G401.6 (cell line): ENCODE measurements around the gene ELF2.
"Not testable (repeated sequence)": the region's sequence is repeated elsewhere in the genome, so short reads cannot be mapped to it uniquely, and the experiment has no call there.

Experiments used
- FAIRE-seq: peaks from 2 replicates; lab custom pipeline; 2012; peaks lifted over from hg19 to GRCh38; lab: Jason Lieb, UNC

The ELF2 gene

DNA sequence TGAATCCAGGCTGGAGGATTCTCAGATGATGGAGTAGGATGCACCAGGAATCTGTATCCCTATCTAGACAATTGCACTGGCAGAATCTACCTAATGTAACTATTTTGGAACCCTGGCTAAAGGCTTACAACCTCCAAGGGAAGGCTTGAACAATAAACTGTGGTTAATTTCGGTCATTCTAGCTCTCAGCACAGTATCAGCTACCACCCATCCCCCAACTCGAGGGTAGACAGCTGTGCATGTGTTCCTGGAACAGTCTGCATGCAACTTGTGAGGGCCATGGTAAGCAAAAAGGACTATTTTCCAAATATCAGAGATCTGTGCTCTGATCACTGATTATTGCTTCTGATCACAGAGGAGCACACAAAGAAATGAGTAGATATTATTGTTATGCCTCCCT lies 34.0 kb downstream of the ELF2 start:
- FAIRE-seq: no peak

DNA sequence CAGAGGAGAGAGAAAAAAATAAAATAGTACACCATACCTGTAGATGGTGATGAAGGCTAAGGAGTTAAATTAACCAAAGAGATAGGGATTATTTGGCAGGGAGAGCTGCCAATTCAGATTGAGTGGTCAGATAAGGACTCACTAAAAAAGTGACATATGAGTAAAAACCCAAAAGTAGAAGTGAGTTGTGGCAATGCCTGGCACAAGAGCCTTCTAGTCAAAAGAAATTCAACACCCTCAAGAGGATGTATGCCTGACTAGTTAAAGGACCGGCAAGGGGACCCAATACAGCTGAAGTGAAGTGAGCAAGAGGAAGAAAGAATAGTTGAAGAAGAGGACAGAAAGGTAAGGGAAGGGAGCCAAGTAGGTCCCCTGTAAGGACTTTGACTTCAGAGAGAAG lies 34.9 kb downstream of the ELF2 start:
- FAIRE-seq: no peak

DNA sequence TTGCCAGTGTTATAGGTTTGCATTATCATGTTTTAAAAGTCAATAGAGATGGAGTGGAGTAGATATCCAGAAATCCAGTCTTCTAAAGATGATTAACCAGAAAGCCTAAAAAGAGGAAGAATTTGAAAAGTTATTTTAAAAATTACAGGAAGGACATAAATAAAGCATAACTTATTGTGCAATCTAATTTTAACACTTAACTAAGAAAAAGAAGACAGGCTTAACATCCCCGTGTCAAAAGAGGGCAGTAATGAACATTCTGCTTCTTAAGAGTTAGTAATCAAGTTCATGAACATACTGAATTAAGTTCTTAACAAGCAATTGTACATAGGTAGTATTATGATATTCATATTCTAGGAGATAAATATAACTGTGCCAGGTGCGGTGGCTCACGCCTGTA lies 39.3 kb downstream of the ELF2 start:
- no peak for FAIRE-seq

DNA sequence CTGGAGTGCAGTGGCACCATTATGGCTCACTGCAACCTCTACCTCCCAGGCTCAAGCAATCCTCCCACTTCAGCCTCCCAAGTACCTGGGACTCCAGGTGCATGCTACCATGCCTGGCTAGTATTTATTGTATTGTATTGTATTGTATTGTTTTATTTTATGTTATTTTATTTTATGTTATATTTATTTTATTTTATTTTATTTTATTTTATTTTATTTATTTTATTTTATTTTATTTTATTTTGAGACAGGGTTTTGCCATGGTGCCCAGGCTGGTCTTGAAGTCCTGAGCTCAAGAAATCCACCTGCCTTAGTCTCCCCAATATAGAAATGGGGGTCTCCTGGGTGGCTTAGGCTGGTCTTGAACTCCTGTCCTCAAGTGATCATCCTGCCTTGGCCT lies 42.6 kb downstream of the ELF2 start:
- peak; percentile 47 for FAIRE-seq

DNA sequence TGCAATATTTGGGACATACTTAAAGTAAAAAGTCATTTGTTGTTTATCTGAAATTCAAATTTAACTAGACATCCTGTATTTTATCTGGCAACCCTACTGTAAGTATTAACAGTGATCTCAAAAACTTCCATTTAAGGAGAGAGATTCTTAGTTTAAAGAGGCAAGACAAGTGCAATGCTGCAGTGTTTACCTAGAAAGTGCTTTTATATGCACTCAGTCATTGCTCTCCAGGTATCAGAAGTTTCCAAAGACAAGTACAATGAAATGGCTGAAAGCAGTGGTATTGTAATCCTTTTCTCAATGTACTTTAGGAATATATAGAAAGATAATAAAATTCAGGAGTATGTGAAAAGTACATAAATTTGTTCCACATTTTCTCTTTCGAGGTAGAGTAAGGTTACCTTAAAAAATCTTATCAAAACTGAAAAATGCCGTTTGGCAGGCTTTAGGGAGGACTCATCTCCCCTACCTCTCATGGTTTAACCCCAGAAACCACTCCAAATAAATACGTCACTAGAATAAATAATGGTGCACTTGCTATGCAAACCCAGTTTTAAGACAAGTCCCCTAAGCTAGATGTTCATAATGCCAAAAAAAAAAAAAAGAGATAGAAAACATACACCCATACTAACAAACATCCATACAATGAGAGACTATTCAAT lies 45.7 kb downstream of the ELF2 start:
- peak; percentile 36 for FAIRE-seq

DNA sequence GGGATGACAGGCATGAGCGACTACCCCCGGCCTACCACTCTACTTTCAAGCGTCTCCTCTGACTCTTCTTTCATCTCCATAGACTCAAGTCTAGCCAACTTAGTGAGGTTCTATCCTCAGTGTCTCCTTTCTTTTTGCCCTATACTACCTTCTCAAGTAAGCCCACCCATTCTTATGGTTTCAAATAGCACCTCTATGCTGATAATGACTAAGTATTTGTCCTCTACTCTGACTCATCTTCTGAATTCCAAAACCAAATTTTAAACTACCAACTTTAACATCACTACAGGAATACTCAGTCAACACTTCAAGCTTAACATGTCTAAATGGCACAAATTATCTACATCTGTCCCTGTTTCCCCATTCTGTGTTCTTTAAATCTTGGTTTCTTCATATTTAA lies 47.8 kb downstream of the ELF2 start:
- FAIRE-seq: no peak

DNA sequence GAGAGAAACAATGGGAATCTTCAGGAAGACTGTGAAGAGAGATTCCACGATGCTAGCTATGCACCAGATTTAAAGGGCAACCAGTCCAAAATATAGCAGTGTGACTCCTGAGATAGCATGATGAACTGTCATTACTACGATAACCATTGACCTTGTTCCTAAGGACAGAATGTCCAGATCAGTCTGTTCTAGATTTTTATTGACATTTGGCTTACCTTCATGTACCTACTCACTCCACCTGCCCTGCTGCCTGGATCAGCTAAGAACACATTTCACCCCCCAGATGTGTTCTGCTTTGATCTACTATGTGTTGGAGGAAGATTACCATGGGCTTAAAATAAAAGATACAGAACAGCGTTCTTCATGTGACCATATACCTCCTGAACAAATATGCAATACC lies 50.1 kb downstream of the ELF2 start:
- FAIRE-seq: no peak

DNA sequence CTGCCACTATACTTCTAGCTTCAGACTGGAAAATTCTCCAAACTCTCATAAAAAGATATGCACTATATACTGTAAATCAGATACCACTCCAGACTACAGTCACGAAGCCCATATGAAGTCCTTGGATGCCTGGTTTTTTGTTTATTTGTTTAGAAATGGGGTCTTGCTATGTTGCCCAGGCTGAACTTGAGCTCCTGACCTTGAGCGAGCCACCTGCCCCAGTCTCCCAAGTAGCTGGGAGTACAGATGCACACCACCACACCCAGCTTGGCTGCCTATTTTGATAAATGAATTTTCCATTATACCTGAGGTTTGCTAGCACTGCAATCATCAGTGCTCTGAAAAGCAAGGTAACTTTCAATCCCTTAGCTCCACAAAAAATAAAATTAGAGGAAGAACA lies 53.1 kb downstream of the ELF2 start:
- FAIRE-seq: no peak

DNA sequence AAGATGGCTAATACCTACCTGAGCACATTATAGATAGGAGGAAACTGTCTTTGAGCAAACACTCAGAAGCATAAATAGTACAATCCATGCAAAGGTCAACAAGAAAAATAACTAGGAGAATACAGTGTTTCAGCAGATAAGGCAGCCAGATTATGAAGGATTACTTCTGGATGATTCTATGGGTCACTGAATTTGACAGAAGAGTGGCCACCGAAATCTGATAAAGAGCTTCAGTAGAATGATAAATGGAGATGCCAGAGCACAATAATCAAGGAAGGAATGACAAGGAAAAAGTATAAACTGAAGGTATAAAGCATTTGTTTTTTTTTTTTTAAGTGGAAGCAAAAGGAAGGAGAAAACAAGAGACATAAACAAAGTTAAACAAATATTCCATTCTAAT lies 58.7 kb downstream of the ELF2 start:
- no peak for FAIRE-seq

DNA sequence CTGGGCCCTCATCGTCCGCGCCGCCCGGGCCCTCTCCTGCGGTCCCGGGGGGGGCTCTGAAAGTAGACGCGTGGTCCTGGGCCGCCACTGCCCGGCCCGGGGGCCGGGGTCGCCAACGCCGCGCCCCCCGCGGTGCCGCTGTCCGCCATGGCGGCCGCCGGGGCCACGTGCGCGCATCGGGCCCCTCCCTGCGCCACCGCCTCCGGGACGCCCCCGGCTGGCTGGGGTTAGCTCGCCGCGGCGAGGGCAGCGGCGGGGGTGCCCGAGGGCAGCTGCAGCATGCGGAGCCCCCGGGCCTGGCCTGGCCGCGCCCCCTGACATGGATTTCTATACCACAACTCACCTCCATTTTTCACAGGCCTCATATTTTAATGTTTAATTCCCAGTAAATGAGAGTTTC lies 61.8 kb downstream of the ELF2 start:
- no peak for FAIRE-seq

DNA sequence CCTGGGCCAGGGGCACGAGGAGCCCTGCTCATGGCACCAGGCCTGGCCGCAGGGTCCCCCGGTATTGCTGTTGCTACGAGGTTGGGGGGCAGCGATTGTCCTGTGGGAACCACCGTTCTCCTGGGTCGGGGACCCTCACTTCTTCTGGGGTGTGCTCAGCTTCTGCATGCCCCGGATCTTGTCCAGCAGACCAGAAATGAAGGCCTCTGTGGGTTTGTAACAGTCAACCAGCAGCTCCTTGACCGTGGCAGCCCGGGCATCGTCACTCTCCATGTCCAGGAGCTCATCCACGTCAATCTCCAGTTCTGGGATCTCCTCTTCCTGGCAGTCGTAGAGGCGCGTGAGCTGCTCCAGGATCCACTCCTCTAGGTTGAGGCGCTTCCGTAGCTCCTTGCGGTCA lies 62.2 kb downstream of the ELF2 start:
- not testable (repeated sequence) for FAIRE-seq

DNA sequence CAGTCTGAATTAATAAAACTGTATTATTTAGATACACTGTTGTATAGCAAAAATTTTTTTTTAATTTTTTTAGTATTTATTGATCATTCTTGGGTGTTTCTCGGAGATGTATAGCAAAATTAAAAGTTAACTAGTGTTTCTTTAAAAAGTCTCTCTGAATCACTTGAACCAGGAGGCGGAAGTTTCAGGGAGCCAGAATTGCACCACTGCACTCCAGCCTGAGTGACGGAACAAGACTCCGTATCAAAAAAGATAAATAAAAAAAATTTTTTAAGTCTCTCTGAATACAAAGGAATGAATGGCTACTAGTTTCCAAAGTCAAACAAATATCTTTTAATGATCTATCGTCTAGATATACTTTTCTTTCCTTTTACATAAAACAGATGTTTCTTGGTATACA lies 64.4 kb downstream of the ELF2 start:
- no peak for FAIRE-seq

DNA sequence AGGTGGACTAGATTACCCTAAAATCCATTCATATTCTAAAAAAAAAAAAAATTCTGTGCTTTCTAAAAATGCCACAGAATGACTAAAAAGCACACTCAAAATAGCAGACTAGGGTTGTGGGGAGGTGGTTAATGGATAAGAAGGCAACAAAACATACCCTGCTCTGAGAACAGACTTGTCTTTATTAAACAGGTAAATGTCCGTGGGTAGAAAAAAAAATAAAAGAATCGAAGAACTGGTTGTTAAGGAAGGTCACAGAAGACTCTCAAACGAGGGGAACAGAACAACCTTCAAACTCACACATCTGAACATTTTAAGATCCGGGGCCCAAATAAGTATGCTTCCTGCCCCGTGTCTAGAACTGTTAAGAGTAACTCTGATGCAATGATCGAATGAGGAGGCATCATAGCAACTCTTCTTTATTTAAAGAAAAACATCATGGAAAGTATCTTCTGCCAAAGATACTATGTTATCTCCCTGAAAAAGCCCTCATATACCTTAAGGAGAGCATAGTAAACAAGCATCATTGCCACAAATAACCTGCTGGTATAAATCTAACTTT lies 68.4 kb downstream of the ELF2 start:
- no peak for FAIRE-seq

DNA sequence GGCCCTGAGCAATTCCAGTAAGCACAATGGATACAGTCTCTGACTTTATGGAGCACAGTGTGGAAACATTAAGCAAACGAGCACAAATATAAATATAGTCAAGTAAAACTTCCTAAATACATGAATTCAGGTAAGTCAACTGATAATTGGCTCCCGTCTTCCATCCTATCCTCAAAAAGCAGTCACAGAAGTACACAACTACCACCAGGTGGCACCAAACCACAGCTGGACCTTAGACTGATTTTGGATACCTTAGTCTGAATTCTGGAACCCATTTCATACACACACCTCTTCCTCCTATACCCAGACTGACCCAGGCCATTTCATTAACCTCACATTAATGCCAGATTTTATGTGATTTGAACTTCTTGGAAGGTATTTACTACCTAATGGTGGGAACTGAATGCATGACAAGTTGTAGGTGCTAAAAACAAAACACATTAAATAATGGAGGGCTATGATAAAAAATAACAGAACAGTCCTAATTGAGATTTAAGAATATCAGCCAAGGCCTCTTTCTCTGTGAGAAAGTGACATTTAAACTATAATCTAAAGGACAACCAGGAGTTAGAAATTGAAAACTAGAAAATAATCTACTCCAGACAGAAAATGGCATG lies 77.5 kb downstream of the ELF2 start:
- peak; percentile 96 for FAIRE-seq

DNA sequence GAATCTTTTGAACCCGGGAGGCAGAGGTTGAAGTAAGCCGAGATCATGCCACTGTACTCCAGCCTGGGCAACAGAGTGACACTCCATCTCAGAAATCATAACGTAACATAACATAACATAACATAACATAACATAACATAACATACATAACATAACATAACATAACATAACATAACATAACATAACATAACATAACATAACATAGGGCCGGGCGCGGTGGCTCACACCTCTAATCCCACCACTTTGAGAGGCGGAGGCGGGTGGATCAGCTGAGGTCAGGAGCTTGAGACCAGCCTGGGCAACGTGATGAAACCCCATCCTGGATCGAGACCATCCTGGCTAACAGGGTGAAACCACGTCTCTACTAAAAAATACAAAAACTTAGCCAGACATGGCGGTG lies 84.7 kb downstream of the ELF2 start:
- FAIRE-seq: no peak

DNA sequence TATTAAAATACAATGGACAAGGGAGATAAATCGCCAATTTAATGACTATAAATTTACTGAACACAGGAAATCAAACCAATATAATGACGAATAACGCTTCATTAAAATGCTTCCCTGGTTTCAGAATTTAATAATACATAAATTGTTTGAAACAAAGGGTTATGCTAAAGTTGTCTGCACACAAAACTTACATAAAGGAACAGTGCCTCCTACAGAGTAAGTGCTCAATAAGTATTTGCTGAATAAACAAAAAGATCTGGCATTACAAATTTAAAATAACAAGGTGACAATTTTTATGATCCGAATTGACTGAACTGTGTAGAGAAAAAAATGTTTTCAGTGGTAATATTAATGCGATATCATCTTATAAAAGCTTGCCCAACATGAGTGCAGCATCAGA lies 91.9 kb downstream of the ELF2 start:
- peak; percentile 89 for FAIRE-seq

DNA sequence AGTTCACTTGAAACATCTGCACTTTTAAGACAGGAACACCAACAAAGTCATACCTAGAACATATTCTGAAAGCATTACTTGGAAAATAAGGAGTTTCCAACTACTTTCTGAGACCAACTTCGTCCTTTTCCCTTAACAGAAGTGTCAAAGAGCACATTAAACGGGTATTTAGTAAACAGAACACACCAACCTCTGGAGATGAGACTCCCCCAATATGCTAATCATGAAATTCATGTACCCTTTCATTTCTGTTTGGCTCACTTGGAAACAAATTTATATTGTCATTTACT lies 92.3 kb downstream of the ELF2 start:
- FAIRE-seq: no peak

DNA sequence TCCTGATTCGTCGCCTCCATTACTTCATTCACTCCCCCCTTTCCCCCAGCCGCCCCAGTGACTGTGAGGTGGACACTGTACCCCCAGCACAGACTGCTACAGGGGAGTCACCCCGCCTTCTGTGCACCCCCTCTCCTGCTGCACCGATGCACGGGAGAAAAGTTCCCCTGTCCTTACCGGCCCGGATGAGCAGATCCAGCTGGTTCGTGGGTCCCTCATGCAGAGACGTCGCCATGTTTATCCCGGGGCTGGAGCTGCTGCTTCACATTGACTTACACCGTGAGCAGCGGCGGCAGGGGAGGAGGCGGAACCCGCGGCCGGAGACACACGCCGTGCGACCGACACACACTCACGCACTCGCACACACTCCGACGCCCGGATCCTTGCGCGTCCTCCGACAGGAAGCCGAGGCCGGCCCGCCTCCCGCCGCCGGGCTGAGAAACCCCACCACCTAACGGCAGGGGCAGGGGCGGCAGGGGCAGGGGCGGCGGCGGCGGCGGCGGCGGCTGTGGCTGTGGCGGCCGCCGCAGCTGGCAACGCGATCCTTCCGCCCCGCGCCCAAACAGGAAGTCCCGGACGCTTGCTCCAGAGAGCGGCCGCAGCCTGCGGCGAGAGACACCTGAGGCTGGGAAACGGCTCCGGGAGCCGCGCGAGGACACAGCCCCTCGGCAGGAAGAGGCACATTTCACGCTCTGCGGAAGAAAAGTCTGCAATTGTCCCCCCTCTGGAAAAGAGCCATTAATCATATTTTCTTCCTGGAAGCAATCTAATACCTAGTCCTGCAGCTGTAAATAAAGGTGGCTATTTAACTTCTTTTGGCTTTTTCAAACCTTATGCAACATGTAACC lies 92.8 kb downstream of the ELF2 start:
- FAIRE-seq: peak; percentile 15

DNA sequence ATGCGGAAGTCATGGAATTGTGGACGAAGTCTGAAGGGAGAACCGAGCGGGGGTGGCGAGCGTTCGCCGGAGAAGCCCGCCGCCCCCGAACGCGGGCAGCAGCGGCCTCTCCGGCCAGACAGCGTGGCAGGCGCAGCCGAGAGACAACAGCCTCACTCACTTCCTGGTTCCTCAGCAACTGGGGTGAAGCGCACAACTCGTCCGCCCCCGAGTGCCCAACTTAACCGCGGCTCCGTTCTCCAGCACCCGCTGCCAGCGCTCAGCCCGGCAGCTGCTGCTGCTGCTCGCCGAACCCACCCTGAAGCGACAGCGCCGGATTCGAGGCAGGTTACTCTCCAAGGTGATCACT lies 93.4 kb downstream of the ELF2 start:
- no peak for FAIRE-seq

DNA sequence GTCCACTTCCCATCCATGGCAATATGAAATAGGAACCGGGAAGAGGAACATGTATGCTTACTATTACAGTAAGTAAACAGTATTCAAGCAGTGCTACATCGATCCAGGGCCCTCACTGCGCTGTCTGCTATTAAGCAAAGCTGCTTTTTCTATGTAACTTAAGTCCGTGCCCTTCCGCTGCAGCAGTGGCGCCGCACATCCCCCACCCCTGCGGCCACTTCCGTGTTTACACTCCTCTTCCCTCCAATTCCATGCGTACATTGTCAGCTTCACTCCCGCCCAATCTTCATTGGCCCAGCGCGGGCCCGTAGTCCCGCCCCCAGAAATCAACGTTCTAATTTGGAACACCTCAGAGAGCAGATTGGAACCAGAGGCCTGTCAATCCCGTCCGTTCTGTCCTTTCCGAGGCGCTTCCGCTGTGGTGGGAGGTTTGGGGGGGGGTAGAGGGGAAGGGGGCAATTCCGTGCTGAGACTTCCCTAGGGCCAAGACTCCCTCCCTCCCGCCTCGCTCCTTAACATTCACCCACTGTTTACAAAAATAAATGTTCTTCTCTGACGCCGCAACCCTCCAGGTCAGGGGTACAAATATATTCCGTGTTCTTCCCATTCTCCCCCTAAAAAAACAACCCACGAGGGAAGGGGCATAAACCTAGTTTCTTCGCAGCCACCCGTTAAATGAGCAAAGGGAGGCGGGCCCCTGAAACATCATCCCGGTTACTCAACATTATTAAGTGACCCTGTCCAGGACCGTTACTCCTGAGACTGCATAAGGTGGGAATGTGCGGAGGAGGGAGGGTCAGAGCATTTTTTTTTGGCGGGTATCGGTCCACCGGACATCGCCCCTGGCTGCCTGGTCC lies 94.0 kb downstream of the ELF2 start:
- FAIRE-seq: peak; percentile 98

DNA sequence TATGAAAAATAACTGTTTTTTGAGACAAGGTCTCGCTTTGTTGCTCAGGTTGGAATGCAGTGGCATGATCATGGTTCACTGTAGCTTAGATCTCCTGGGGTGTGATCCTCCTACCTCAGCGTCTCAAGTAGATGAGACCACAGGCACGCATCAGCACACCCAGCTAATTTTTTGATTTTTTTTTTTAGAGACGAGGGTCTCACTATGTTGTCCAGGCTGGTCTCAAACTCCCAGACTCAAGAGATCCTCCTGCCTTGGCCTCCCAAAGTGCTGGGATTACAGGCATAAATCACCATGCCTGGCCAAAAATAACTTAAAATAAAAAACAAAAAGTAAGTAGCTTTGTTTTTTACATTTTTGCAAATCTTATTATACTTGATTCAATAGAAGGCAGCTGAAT lies 98.1 kb downstream of the ELF2 start:
- FAIRE-seq: no peak

DNA sequence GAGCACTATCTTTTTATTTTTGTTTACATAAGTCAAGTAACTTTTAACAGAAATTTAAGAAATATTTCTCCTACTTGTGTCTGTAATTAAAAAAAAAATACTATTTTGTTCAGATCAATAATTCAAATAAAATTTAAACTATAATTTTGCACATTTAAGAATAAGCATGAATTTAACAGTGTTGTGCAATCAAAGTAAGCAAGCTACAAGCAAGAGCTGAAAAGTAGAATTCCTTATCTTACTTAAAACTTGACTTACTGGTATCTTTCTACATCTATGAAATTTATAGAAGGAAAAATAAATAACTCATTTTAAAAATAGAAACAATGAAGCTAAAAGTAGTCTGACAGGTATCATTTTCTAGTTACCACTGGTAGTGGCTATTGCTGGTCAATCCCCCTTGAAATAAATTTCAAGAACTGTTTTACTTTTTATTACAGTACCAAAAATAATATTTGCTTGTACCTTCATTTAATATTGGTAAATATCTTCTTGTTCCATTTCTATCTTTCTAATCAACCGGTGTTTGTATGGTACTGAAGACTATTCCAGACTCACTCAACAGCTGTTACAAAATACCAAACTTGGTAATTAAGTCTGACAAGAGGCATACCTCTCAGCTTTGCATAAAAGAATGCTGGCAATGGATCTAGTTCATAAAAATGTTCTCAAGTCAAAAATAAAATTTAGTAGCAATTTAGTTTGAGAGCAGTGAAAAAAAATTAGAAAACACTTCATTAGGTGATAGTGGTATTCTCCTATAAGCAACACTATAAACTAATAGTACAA lies 99.3 kb downstream of the ELF2 start:
- peak; percentile 73 for FAIRE-seq
